Activated T-helper 2 cell treated with anti-CD3 and anti-CD28 coated beads, Interferon-gamma antibody, Interleukin-2, Interleukin-4, amounts not matched to agents 10 μg/mL and 5 μg/mL and 100 μg/mL, durations not matched to agents 14 hours and 24 hours and 36 hours (primary cell): Measurements from ENCODE around the gene CCDC171. TPM values are rescaled to one million over a fixed set of nuclear protein-coding genes. Genes with fewer than 3 reads are reported as not detected.

ENCODE experiments used
- DNase-seq: peaks from one replicate; pipeline ENCODE4 v3.0.0; 2021; ENCODE audit warnings: low spot score
- H3K27ac Mint-ChIP-seq: one replicate; pipeline ENCODE4 v1.8.0; 2021; ENCODE audit warnings: mixed read lengths
- H3K27me3 Mint-ChIP-seq: one replicate; pipeline ENCODE4 v1.8.0; 2021; ENCODE audit warnings: low read depth, mixed read lengths
- H3K36me3 Mint-ChIP-seq: one replicate; pipeline ENCODE4 v1.8.0; 2021; ENCODE audit warnings: low read depth, mixed read lengths
- H3K4me1 Mint-ChIP-seq: one replicate; pipeline ENCODE4 v1.8.0; 2021; ENCODE audit warnings: low read depth, mixed read lengths
- H3K4me3 Mint-ChIP-seq: one replicate; pipeline ENCODE4 v1.8.0; 2021; ENCODE audit warnings: low read depth, mild to moderate bottlenecking, moderate library complexity, mixed read lengths
- H3K9me3 Mint-ChIP-seq: one replicate; pipeline ENCODE4 v1.8.0; 2021; ENCODE audit warnings: mixed read lengths
- intact Hi-C: fragments of 100-400 bp; cut with micrococcal nuclease; formaldehyde crosslinking; loops from one replicate; pipeline ENCODE4 v1.15.1; 2023
- total RNA-seq: library from RNA; stranded (reverse); gene quantifications from 2 replicates; pipeline ENCODE4 v1.2.3, GENCODE V29; 2022

The CCDC171 gene
- total RNA-seq, 1 donor from 2014 or later: 1.8 TPM

DNA sequence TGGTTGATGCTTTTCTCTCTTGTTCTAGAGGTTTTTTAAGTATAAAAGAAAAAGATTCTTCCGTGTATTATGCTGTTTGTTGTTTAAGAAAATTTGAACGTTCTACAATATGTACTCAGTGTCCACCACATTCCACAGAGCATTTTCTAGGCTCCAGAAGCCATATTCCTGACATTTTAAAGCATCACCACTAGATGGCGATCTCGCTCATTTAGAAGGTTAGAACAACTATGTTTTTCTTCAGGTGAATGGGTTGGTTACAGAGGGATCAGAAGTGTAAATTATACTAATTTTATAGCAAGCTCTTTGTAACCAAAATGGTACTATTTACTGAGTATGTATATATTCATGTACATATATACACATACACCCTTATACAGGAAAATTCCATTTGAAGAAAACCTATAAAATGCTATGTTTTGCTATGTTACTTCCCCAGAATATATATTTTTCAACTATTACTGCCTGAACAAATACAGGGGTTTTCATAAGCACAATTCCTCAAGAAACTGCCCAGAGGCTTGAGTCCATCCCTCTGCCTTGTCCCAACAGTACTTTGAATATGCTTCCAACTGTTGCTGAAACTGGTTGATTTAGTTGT lies 284.3 kb downstream of the CCDC171 start:
- no peak for DNase-seq
- no peaks in the 10 kb centered on the region for H3K27me3 Mint-ChIP-seq
- H3K4me3 Mint-ChIP-seq: no peak overlapping the region
- no peaks in the 10 kb centered on the region for H3K4me1 Mint-ChIP-seq
- H3K36me3 Mint-ChIP-seq: no peaks in the 10 kb centered on the region
- intact Hi-C loops: loop anchor here (10.0 kb wide), 1 partner anchor 1628 kb away; no protein-coding TSS in a partner anchor
- H3K27ac Mint-ChIP-seq: no peak overlapping the region
- H3K9me3 Mint-ChIP-seq: no peaks in the 10 kb centered on the region

- Mint-ChIP-seq H3K36me3 (no peaks in the 10 kb centered on the region), H3K4me3 (no peak overlapping the region), H3K27me3 (no peaks in the 10 kb centered on the region), H3K27ac (no peak overlapping the region), H3K9me3 (no peaks in the 10 kb centered on the region), H3K4me1 (no peaks in the 10 kb centered on the region)
- intact Hi-C loops: no loop called here
- no peak for DNase-seq
Observed at GRCh38 chr9:15842051-15842450, 289.2 kb downstream of the CCDC171 start.

GRCh38 chr9:15843316-15843715 lies 290.5 kb downstream of the CCDC171 start:
- intact Hi-C loops: no loop called here
- Mint-ChIP-seq H3K27me3 (no peaks in the 10 kb centered on the region), H3K36me3 (no peaks in the 10 kb centered on the region), H3K4me3 (no peak overlapping the region), H3K9me3 (no peaks in the 10 kb centered on the region), H3K4me1 (no peaks in the 10 kb centered on the region), H3K27ac (no peak overlapping the region)
- no peak for DNase-seq

- Mint-ChIP-seq H3K27ac (no peak overlapping the region), H3K4me3 (no peak overlapping the region), H3K27me3 (no peaks in the 10 kb centered on the region), H3K9me3 (no peaks in the 10 kb centered on the region), H3K36me3 (no peaks in the 10 kb centered on the region), H3K4me1 (no peaks in the 10 kb centered on the region)
- no peak for DNase-seq
- intact Hi-C loops: no loop called here
Observed at GRCh38 chr9:15843931-15844330, 291.1 kb downstream of the CCDC171 start.

DNA sequence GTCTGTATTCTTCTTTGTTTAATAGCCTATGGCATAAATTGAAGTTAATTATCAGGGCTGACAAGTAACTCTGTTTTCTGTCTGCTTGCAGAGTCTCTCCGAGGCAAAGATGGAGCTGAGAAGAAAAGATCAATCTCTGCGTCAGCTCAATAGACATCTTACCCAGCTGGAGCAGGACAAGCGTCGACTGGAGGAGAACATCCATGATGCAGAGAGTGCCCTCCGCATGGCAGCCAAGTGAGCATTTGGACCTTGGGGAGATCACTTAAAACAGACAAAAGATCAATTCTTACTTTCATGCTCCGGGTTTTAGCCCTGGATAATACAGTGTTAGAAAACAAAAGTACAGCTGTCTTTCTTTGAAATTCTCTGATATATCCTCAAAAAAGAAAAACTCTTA lies 293.8 kb downstream of the CCDC171 start:
- intact Hi-C loops: no loop called here
- H3K27me3 Mint-ChIP-seq: no peaks in the 10 kb centered on the region
- DNase-seq: no peak
- no peak overlapping the region for H3K4me3 Mint-ChIP-seq
- no peaks in the 10 kb centered on the region for H3K9me3 Mint-ChIP-seq
- H3K27ac Mint-ChIP-seq: no peak overlapping the region
- no peaks in the 10 kb centered on the region for H3K36me3 Mint-ChIP-seq
- no peaks in the 10 kb centered on the region for H3K4me1 Mint-ChIP-seq

DNA sequence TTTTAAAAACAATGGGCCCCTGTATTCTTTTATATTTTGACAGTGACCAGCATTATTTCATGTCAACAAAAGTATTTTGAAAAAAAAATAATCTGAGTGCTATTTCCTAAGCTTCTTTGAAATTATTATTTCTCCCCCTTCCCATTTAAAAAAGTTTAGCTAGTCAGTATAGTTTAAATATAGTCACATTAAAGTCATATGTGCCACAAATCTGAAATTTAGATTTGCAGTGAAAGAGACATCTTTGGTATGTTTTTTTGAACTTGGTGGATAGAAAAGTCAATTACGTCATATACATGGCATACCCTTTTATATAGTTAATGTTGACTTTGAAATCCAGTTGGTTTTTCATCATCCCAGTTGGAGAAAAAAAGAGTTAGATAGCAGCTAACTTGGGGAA lies 297.0 kb downstream of the CCDC171 start:
- H3K4me3 Mint-ChIP-seq: no peak overlapping the region
- DNase-seq: no peak
- H3K27ac Mint-ChIP-seq: no peak overlapping the region
- intact Hi-C loops: no loop called here
- H3K36me3 Mint-ChIP-seq: no peaks in the 10 kb centered on the region
- no peaks in the 10 kb centered on the region for H3K27me3 Mint-ChIP-seq
- H3K4me1 Mint-ChIP-seq: no peaks in the 10 kb centered on the region
- H3K9me3 Mint-ChIP-seq: no peaks in the 10 kb centered on the region

DNA sequence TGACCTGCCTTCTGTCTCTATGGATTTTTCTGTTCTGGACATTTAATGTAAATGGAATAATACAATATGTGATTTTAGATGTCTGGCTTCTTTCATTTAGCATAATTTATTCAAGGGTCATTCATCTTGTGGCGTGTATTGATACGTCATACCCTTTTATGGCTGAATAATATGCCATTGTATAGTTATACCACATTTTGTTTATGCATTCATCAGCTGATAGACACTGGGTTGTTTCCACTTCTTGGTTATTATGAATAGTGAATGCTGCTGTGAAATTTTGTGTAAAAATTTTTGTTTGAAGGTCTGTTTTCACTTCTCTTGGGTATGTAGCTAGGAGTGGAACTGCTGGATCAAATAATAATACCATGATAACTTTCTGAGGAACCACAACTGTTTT lies 298.9 kb downstream of the CCDC171 start:
- H3K27me3 Mint-ChIP-seq: no peaks in the 10 kb centered on the region
- H3K9me3 Mint-ChIP-seq: no peaks in the 10 kb centered on the region
- no peak overlapping the region for H3K27ac Mint-ChIP-seq
- H3K4me3 Mint-ChIP-seq: no peak overlapping the region
- H3K4me1 Mint-ChIP-seq: no peaks in the 10 kb centered on the region
- DNase-seq: no peak
- H3K36me3 Mint-ChIP-seq: no peaks in the 10 kb centered on the region
- intact Hi-C loops: no loop called here

DNA sequence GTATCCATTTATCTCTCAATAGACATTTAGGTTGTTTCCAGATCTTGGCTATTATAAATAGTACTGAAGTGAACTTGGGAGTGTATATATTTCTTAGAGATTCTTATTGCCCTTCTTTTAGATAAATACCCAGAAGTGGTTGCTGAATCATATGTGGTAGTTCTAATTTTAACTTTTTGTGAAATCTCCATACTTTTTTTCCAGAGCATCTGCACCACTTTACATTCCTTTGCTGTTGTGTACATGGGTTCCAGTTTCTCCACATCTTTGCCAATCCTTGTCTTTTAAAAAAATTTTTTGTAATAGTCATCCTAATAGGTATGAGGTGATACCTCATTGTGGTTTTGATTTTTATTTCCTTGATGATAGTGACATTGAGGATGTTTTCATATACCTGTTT lies 303.7 kb downstream of the CCDC171 start:
- Mint-ChIP-seq H3K9me3 (no peaks in the 10 kb centered on the region), H3K4me3 (no peak overlapping the region), H3K4me1 (no peaks in the 10 kb centered on the region), H3K27me3 (no peaks in the 10 kb centered on the region), H3K36me3 (no peaks in the 10 kb centered on the region), H3K27ac (no peak overlapping the region)
- intact Hi-C loops: no loop called here
- DNase-seq: no peak

DNA sequence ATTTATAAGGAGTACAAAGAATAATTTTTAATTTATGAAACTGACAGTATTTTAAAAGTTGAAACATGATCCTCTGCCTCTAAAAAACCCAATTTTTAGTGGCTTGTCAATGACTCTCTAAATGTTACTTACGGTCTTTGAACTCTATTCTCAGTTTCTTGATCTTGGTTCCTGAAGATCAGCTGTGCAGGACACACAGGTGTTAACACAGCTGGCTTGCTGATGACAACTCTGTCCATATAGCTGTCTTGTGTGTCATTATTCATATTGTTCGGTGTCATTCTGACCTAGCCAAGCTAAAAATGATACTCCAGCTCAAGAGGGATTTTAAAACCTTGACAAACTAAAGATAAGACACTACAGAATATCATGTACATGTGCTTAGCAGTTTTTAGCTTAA lies 314.5 kb downstream of the CCDC171 start:
- DNase-seq: no peak
- H3K27me3 Mint-ChIP-seq: no peaks in the 10 kb centered on the region
- no peaks in the 10 kb centered on the region for H3K4me1 Mint-ChIP-seq
- no peaks in the 10 kb centered on the region for H3K9me3 Mint-ChIP-seq
- no peaks in the 10 kb centered on the region for H3K36me3 Mint-ChIP-seq
- no peak overlapping the region for H3K4me3 Mint-ChIP-seq
- intact Hi-C loops: loop anchor here (1.0 kb wide), 1 partner anchor 12 kb away; no protein-coding TSS in a partner anchor
- no peak overlapping the region for H3K27ac Mint-ChIP-seq

- no peak overlapping the region for H3K27ac Mint-ChIP-seq
- intact Hi-C loops: loop anchor here (1.0 kb wide), 1 partner anchor 11 kb away; no protein-coding TSS in a partner anchor
- DNase-seq: no peak
- H3K4me1 Mint-ChIP-seq: no peaks in the 10 kb centered on the region
- no peaks in the 10 kb centered on the region for H3K27me3 Mint-ChIP-seq
- no peaks in the 10 kb centered on the region for H3K36me3 Mint-ChIP-seq
- H3K4me3 Mint-ChIP-seq: no peak overlapping the region
- no peaks in the 10 kb centered on the region for H3K9me3 Mint-ChIP-seq
Observed at GRCh38 chr9:15867988-15868387, 315.1 kb downstream of the CCDC171 start.

DNA sequence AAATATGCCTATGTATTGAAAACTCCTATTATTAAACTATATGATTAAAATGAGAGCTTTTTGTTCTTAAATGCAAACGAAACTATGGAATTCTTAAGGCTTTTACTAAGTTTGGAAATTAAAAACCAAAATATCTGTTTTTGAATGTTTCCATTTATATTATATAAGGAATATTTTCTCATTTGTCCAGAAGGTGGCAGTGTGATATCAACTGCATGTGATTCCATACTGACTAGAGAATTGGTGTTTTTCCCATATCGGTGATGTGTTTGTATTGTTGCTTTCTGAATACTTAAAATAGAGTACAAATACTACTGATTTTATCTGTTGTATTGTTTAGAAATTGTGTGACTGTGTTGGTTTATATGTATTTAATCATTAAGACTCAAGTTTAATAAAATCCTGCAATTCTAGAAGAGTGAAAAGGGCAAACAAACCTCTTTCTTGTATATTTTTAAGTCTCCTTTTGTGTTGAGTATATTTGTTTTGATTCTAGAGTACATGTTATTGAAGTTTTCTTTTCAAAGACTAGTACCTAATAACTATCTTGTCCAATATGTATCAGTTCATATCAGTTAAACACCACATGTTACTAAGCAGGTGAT lies 320.8 kb downstream of the CCDC171 start:
- intact Hi-C loops: loop anchor here (2.0 kb wide), 1 partner anchor 259 kb away; no protein-coding TSS in a partner anchor
- no peak overlapping the region for H3K4me3 Mint-ChIP-seq
- H3K36me3 Mint-ChIP-seq: no peaks in the 10 kb centered on the region
- no peak overlapping the region for H3K27ac Mint-ChIP-seq
- no peaks in the 10 kb centered on the region for H3K9me3 Mint-ChIP-seq
- no peaks in the 10 kb centered on the region for H3K27me3 Mint-ChIP-seq
- DNase-seq: no peak
- H3K4me1 Mint-ChIP-seq: no peaks in the 10 kb centered on the region

GRCh38 chr9:15882328-15882727 lies 329.5 kb downstream of the CCDC171 start:
- no peak for DNase-seq
- H3K9me3 Mint-ChIP-seq: no peaks in the 10 kb centered on the region
- H3K4me3 Mint-ChIP-seq: no peak overlapping the region
- H3K4me1 Mint-ChIP-seq: no peaks in the 10 kb centered on the region
- H3K27me3 Mint-ChIP-seq: no peaks in the 10 kb centered on the region
- no peak overlapping the region for H3K27ac Mint-ChIP-seq
- intact Hi-C loops: no loop called here
- no peaks in the 10 kb centered on the region for H3K36me3 Mint-ChIP-seq

DNA sequence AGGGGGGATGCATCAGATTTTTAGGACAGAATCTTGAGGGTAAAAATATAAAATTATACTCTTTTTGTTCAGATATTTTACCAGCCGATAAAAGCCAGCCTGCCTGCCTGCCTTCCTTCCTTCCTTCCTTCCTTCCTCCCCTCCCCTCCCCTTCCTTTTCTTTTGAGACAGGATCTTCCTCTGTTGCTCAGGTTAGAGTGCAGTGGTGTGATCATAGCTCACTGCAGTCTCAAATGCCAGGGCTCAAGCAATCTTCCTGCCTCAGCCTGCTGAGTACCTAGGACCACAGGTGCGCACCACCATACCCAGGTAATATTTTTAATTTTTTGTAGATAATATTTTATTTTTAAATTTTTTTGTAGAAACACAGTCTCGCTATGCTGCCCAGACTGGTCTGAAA lies 330.0 kb downstream of the CCDC171 start:
- no peak for DNase-seq
- intact Hi-C loops: no loop called here
- H3K9me3 Mint-ChIP-seq: no peaks in the 10 kb centered on the region
- no peak overlapping the region for H3K4me3 Mint-ChIP-seq
- H3K4me1 Mint-ChIP-seq: no peaks in the 10 kb centered on the region
- H3K27ac Mint-ChIP-seq: no peak overlapping the region
- H3K27me3 Mint-ChIP-seq: no peaks in the 10 kb centered on the region
- H3K36me3 Mint-ChIP-seq: no peaks in the 10 kb centered on the region
